Activated CD4-positive, alpha-beta T cell treated with anti-CD3 and anti-CD28 coated beads for 36 hours (primary cell): Measurements from ENCODE around the gene PCNX3. TPM values are rescaled to one million over a fixed set of nuclear protein-coding genes. Genes with fewer than 3 reads are reported as not detected.

Experiments used
- ATAC-seq: fragments of 200-7000 bp; cut with Tn5 transposase; one replicate; pipeline ENCODE4 v1.10.0; 2021; ENCODE audit warnings: mild to moderate bottlenecking, moderate library complexity
- CTCF ChIA-PET: fragments of 350-600 bp; sonication (Branson Sonifier 250); formaldehyde crosslinking; loops from one replicate; lab custom pipeline; 2021; ENCODE audit warnings: antibody characterized with exemption; lab: Charles Lee
- POLR2A ChIA-PET: fragments of 350-600 bp; sonication (Branson Sonifier 250); formaldehyde crosslinking; loops from one replicate; lab custom pipeline; 2021; ENCODE audit warnings: antibody characterized with exemption, inconsistent platforms; lab: Charles Lee
- DNase-seq: peaks from one replicate; pipeline ENCODE4 v3.0.0-alpha.2; 2020
- H3K27ac Mint-ChIP-seq: one replicate; pipeline ENCODE4 v1.8.0; 2021; ENCODE audit warnings: mixed read lengths
- H3K27me3 Mint-ChIP-seq: one replicate; pipeline ENCODE4 v1.8.0; 2021; ENCODE audit warnings: mixed read lengths
- H3K36me3 Mint-ChIP-seq: one replicate; pipeline ENCODE4 v1.8.0; 2021; ENCODE audit warnings: low read depth, mixed read lengths
- H3K4me1 Mint-ChIP-seq: one replicate; pipeline ENCODE4 v1.8.0; 2021; ENCODE audit warnings: mixed read lengths
- H3K4me3 Mint-ChIP-seq: one replicate; pipeline ENCODE4 v1.8.0; 2021; ENCODE audit warnings: mild to moderate bottlenecking, moderate library complexity, mixed read lengths
- H3K9me3 Mint-ChIP-seq: one replicate; pipeline ENCODE4 v1.8.0; 2021; ENCODE audit warnings: low read depth, mixed read lengths
- intact Hi-C, 2 experiments: fragments of 100-400 bp; cut with DNase I in 1 of 2; cut with micrococcal nuclease in 1 of 2; formaldehyde crosslinking; loops; one replicate each; pipeline versions ENCODE4 v1.14.2 to v1.15.1; 2022 to 2024; cut with DNase I, micrococcal nuclease
- total RNA-seq, 2 experiments: library from RNA; stranded (reverse); gene quantifications; one replicate each; pipeline ENCODE4 v1.2.3, GENCODE V29; 2021

Gene PCNX3
- total RNA-seq, 2 experiments from 2014 or later = 27.9 to 30.7 TPM

DNA sequence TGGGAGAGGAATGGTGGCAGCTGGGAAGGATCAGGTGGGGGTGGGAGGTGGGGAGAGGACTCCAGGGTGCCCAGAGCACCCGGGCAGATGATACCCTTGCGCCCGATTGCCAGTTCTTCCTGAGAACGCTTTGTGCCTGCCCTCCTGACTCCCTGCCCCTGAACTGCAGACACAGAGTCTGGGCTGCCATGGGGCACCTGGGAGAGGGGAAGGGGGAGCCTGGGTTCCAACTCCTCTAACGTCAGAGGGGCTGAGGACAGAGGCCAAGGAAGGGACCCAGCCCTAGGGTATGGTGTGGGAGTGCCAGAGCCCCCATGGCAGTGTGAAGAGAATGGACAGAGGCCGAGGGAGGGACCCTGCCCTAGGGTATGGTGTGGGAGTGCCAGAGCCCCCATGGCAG lies 19.1 kb upstream of the PCNX3 start:
- ATAC-seq (no peak), DNase-seq (no peak)
- intact Hi-C loops = no loop called here
- H3K9me3 Mint-ChIP-seq = no peaks in the 10 kb centered on the region
- H3K27ac Mint-ChIP-seq = no peak overlapping the region
- H3K36me3 Mint-ChIP-seq = peaks cover 10% of the 10 kb centered on the region
- no peaks in the 10 kb centered on the region for H3K27me3 Mint-ChIP-seq
- H3K4me3 Mint-ChIP-seq = no peak overlapping the region
- H3K4me1 Mint-ChIP-seq = peaks cover 9% of the 10 kb centered on the region
- POLR2A ChIA-PET = no interaction called here
- CTCF ChIA-PET = no interaction called here

DNA sequence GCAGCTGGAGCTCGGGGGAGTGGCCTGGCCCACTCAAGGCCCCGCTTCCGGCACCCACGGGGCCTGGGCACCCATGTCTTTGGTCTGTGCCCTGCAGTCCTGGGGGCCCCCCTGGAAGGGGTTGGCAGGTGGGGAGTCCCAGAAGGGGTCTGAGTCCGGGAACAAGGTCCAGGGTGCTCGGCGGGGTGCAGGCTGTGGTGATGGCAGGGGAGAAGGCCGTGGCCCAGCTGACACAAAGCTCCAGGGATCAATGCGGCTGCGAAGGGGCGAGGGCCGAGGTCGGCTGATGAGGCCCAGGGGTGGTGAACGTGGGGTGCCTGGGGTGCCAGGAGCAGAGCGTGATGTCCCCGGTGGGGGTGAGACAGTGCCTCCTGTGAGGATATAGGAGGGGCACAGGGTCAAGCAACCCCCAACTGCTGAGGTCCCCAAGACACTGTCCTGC lies 17.3 kb upstream of the PCNX3 start:
- Mint-ChIP-seq H3K4me1 (peaks cover 9% of the 10 kb centered on the region), H3K36me3 (peaks cover 9% of the 10 kb centered on the region), H3K27me3 (no peaks in the 10 kb centered on the region), H3K4me3 (no peak overlapping the region), H3K27ac (no peak overlapping the region), H3K9me3 (no peaks in the 10 kb centered on the region)
- no peak for ATAC-seq
- ChIA-PET CTCF (interaction anchor here (0.7 to 1.2 kb wide), 2 partner anchors 12 to 15 kb away, joined by 3 to 4 read pairs; no protein-coding TSS in a partner anchor), POLR2A (no interaction called here)
- no peak for DNase-seq
- intact Hi-C loops = no loop called here

DNA sequence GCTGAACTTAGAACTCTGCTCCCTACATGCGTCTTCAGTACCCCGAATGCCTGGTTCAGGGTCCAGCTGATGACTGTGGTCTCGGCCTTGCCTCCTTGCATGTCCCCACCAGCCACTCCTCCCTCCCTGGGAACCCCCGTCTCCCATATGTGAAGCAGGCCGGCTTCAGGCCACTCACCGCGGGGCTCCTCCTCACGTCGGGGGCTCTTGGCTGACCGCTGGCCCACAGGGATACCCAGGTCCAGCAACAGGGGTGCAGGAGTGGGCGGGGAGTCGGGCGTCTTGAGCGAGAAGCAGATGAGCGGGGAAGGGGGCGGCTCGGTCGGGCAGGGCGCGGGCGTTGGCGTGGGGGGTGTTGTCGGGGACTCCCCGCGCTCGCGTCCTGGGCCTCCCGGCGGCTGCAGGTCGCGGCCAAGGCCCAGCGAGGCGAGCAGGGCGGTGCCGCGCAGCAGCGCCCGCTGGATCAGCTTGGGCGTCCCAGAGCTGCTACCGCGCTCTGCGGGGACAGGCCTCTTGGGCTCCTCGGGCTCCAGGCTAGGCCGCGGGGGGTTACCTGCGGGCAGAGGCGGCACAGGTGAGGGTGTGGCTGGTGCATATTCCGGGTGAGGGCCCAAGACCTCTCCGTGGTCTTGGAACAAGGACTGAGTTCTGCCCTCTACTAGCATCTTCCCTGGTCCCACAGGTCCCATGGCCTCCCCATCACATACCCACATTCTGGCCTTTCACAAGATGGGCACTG lies 16.2 kb upstream of the PCNX3 start:
- CTCF ChIA-PET = no interaction called here
- ATAC-seq = no peak

DNA sequence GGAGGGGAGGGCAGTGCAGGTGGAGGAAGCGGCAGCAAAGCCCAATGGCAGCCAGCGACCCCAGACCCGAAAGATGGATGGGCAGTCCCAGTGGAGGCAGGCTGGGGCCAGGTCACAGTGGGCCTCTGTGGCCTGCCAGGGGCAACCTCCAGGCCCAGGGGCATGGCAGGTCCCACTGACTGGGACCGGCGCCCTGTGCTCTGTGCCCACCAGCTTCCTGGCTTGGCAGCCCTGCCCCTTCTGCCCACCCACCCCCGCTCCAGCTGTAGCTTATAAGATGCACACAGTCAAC lies 15.7 kb upstream of the PCNX3 start:
- intact Hi-C loops = no loop called here
- ChIA-PET POLR2A (no interaction called here), CTCF (no interaction called here)
- Mint-ChIP-seq H3K4me3 (no peak overlapping the region), H3K36me3 (peaks cover 17% of the 10 kb centered on the region), H3K9me3 (no peaks in the 10 kb centered on the region), H3K27me3 (no peaks in the 10 kb centered on the region), H3K27ac (no peak overlapping the region), H3K4me1 (peaks cover 8% of the 10 kb centered on the region)
- DNase-seq = no peak
- ATAC-seq = no peak

More for the DNA sequence above, 16.2 kb upstream of the PCNX3 start:
- Mint-ChIP-seq H3K27ac (no peak overlapping the region), H3K9me3 (no peaks in the 10 kb centered on the region), H3K27me3 (no peaks in the 10 kb centered on the region), H3K4me1 (peaks cover 9% of the 10 kb centered on the region), H3K4me3 (no peak overlapping the region), H3K36me3 (peaks cover 15% of the 10 kb centered on the region)
- no peak for DNase-seq
- intact Hi-C loops = no loop called here
- POLR2A ChIA-PET = no interaction called here

DNA sequence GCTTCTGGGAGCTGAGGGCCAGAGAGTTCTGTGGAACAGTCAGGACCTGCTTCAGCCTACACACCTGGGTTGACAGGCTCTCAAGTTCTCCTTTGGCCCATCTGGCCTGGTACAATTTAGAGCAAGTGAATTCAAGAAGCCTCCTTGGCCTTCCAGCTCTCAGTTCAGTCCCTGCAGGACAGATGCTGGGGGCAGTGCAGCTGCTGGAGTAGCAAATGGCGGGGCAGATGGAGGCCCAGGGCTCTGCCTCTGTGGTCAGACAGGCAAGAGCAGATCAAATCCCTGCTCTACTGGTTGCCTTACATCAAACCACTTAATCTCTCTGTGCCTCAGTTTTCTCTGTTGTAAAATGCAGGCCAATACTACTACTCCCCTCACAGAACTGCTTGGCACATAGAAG lies 11.3 kb upstream of the PCNX3 start:
- H3K4me3 Mint-ChIP-seq = no peak overlapping the region
- ChIA-PET CTCF (interaction anchor here (0.5 to 1.4 kb wide), 5 partner anchors 11 to 236 kb away, joined by 3 to 4 read pairs (median 3); no protein-coding TSS in a partner anchor), POLR2A (no interaction called here)
- no peak for ATAC-seq
- no peak overlapping the region for H3K27ac Mint-ChIP-seq
- intact Hi-C loops = no loop called here
- H3K27me3 Mint-ChIP-seq = no peaks in the 10 kb centered on the region
- no peaks in the 10 kb centered on the region for H3K9me3 Mint-ChIP-seq
- H3K36me3 Mint-ChIP-seq = peaks cover 36% of the 10 kb centered on the region
- DNase-seq = no peak
- peaks cover 3% of the 10 kb centered on the region for H3K4me1 Mint-ChIP-seq

DNA sequence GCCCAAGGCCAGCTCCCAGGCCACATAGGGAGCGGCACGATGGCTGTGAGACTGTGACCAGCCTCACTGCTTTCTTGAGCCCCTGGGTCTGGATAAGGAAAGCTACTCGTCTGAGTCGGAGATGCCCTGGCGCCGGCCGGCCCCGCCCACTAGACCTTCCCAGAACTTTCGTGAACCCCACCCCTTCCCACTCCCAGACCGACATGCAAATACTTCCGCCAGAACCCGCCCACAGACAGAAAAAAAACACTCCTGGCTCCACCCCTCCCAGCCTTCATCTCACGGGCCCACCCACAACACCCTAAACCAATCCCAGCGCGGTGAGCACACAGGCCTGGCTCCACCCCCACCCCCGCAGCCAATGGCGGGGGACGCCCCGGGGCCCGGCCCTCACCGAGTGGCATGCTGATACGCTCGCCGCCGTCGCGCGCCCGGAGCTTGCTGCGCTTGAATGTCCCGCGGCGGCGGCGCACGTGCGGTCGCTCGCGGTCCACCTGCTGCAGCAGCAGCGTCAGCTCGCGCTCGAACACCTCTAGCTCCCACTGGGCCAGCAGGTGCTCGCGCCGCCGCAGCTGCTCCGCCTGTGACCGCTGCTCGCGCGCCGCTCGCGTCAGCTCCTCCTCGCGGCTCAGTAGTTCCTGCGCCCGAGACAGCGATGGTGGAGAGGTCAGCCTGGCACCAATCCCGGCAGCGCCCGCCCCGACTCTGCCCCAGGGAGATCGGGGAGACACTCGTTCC lies 8.5 kb upstream of the PCNX3 start:
- Mint-ChIP-seq H3K4me1 (peaks cover 27% of the 10 kb centered on the region), H3K9me3 (no peaks in the 10 kb centered on the region), H3K27ac (no peak overlapping the region), H3K36me3 (peaks cover 47% of the 10 kb centered on the region), H3K4me3 (no peak overlapping the region), H3K27me3 (no peaks in the 10 kb centered on the region)
- DNase-seq = peak; percentile 55
- intact Hi-C loops = no loop called here
- ChIA-PET POLR2A (no interaction called here), CTCF (interaction anchor here (1.5 kb wide), 1 partner anchor 19 kb away, joined by 4 read pairs; no protein-coding TSS in a partner anchor)
- peak; percentile 76 for ATAC-seq

DNA sequence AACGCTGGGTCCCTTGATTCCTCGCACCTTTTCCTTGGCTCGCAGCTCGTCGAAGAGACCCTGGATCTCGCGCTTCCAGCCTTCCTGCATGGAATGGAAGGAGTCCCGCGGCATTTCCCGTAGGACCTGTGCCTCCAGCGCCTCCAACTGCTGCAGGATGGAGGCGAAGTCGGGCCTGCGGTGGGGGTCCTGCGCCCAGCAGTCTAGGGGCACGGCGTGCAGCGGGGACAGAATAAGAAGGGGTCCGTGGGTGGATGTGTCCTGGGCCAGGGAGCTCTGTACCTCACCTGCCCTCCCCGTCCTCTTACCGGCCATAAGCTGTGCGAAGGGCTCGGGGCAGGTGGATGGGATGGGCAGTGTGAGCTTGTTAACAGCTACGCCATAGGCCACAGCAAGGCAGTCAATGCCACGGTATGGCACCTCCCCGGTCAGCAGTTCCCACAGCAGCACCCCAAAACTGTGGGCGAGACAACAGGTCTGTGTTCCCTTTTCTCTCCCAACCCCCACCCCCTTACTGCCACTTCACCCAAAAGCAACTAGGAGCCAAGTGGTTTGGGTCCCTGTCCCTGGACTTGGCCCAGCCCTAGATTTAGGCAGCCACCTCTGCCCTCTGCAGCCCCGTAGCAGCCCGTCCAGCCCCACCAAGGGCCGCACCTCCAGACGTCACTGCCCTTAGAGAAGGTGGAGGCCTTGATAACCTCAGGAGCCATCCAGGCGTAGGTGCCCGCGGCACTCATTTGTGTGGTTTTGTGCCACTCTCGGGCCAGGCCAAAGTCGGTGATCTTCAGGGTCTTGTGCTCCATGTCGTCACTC lies 7.8 kb upstream of the PCNX3 start:
- Mint-ChIP-seq H3K9me3 (no peaks in the 10 kb centered on the region), H3K27me3 (no peaks in the 10 kb centered on the region), H3K36me3 (peaks cover 53% of the 10 kb centered on the region), H3K27ac (no peak overlapping the region), H3K4me1 (peaks cover 32% of the 10 kb centered on the region), H3K4me3 (no peak overlapping the region)
- no peak for DNase-seq
- ATAC-seq = no peak
- CTCF ChIA-PET = interaction anchor here (1.5 kb wide), 1 partner anchor 20 kb away, joined by 4 read pairs; no protein-coding TSS in a partner anchor
- POLR2A ChIA-PET = no interaction called here
- intact Hi-C loops = no loop called here

DNA sequence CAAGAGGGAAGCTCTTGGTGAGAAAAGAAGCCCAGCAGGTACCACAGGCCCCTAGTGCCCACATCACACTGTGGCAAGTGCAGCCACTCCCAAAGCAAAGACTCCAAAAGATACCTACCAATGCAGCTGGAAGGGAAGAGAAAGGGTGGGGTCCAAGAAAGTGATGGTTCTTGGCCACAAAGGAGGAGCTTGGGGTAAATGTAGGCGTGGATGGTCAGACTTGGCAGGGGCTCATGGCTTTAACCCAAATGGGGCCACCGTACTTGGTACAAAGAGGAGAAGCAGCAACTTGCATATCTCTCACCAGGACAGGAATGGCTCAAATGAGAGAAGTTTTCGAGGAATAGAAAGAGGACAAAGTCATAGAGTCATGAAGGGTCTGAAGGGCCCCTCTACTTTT lies 6.3 kb upstream of the PCNX3 start:
- POLR2A ChIA-PET = no interaction called here
- intact Hi-C loops = no loop called here

DNA sequence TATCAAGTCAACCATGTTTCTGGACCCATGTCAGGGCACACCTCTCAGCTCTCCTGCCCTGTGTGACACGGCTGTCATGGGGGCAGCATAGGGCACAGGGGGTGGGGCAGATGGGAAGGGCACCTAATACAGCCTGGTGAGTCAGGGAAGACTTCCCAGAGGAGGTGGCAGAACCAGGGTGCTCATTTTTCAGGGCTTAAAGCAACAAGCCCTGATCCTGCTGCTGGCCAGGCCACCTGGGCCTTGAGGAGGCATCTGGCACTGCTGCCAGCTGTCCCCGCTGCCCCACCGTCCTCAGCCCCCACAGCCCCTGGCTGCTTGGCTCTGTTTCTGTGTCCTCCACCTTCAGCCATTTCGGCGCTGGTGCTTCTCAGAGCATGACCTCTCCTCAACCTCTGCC lies 5.9 kb upstream of the PCNX3 start:
- H3K36me3 Mint-ChIP-seq = peaks cover 50% of the 10 kb centered on the region
- CTCF ChIA-PET = interaction anchor here (1.1 to 1.5 kb wide), 3 partner anchors 16 to 33 kb away, joined by 3 to 6 read pairs (median 3); no protein-coding TSS in a partner anchor
- intact Hi-C loops = no loop called here

More for the DNA sequence above, 6.3 kb upstream of the PCNX3 start:
- H3K36me3 Mint-ChIP-seq = peaks cover 54% of the 10 kb centered on the region
- CTCF ChIA-PET = interaction anchor here (0.6 to 1.5 kb wide), 5 partner anchors 9 to 242 kb away, joined by 3 to 6 read pairs (median 3); no protein-coding TSS in a partner anchor
- no peak for ATAC-seq
- no peak overlapping the region for H3K4me3 Mint-ChIP-seq
- no peaks in the 10 kb centered on the region for H3K9me3 Mint-ChIP-seq
- H3K27ac Mint-ChIP-seq = no peak overlapping the region
- H3K4me1 Mint-ChIP-seq = peaks cover 37% of the 10 kb centered on the region
- no peak for DNase-seq
- no peaks in the 10 kb centered on the region for H3K27me3 Mint-ChIP-seq

DNA sequence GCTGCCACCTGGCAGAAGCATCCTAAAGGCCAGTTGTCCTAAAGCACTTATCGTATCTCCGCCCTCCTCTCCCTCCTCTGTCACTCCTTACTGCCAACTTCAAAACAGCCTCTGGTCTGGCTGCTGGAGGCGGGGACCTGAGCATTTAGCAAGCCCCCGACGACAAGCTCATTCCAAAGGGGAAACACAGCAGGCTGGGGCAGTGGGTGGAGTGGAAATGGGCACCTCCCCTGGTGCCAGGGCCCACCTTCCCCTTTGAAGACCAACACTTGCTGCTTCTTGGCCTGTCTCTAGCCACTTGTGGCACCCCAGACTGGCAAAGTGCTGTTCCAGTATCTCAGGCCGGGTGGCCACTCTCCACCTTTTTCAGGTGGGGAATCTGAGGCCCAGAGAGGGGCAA lies 5.2 kb upstream of the PCNX3 start:
- peaks cover 37% of the 10 kb centered on the region for H3K4me1 Mint-ChIP-seq
- ChIA-PET CTCF (interaction anchor here (0.7 to 1.5 kb wide), 3 partner anchors 17 to 99 kb away, joined by 3 to 6 read pairs (median 3); no protein-coding TSS in a partner anchor), POLR2A (no interaction called here)
- intact Hi-C loops = no loop called here
- H3K27ac Mint-ChIP-seq = peak overlapping the region; percentile 81
- H3K9me3 Mint-ChIP-seq = no peaks in the 10 kb centered on the region
- peaks cover 50% of the 10 kb centered on the region for H3K36me3 Mint-ChIP-seq
- H3K4me3 Mint-ChIP-seq = no peak overlapping the region
- DNase-seq (no peak), ATAC-seq (no peak)
- no peaks in the 10 kb centered on the region for H3K27me3 Mint-ChIP-seq

More for the DNA sequence above, 5.9 kb upstream of the PCNX3 start:
- Mint-ChIP-seq H3K4me1 (peaks cover 37% of the 10 kb centered on the region), H3K27me3 (no peaks in the 10 kb centered on the region), H3K9me3 (no peaks in the 10 kb centered on the region), H3K27ac (peak overlapping the region; percentile 81), H3K4me3 (no peak overlapping the region)
- POLR2A ChIA-PET = no interaction called here
- no peak for DNase-seq
- ATAC-seq = no peak
